Measurements from ENCODE around the gene TLE4. TPM values are rescaled to one million over a fixed set of nuclear protein-coding genes. Genes with fewer than 3 reads are reported as not detected.

Gene TLE4
- polyA plus RNA-seq, 3 donors = 21.0 to 107 (median 21.7) TPM

DNA sequence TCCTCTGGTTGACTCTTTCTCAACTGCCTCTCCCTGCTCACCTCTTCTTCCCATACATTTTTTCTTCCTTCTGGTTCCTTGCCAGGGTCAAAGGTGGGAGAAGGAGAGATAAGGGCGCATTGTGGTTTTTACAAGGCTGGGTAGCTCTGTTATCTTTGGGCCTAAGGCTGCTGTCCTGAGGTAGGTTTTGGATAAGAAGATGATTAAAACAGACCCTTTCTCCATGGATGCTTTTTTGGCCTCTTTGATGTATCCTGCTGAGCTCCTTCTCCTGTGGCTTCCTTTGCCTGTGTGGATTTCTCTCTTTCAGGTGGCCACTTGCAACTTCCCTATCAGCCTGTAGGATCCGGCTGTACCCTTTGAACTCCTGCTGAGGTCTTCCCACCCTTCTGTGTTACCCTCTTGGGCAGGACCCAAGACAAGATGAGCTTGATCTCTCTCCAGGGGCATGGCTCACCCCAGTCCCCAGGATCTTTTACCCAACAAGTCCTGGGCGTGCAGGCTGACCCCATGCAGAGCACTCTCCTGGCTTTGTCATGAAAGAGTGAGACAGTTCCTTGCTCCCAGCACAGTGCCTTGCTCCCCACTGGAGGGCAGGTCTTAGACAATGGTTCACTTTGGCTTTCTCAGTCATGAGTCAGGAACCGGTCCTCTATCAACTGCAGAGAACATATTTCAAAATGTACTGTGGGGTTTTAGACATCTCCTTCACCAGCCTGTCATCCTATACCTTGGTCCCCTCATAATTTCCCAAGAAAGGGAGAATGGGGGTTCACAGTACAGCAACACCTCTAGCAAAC lies 197.9 kb downstream of the TLE4 start:
- no peak overlapping the region for H3K4me2 ChIP-seq (replicated peaks; ENCODE audit: extremely low read depth, low read length, poor library complexity, severe bottlenecking)
- DNase-seq = no peak
- Mint-ChIP-seq H3K4me3 (no peak overlapping the region), H3K27me3 (ENCODE audit: low read depth in 3 of 3) (peaks cover 0 to 2% (median 2%) of the 10 kb centered on the region in 3 donors), H3K9me3 (peaks cover 0 to 13% (median 6%) of the 10 kb centered on the region in 7 donors), H3K27ac (no peak overlapping the region), H3K36me3 (no peaks in the 10 kb centered on the region), H3K4me1 (no peaks in the 10 kb centered on the region)
- no peaks in the 10 kb centered on the region for H3K79me2 ChIP-seq (ENCODE audit: insufficient read depth, low read length)
- H3K27ac ChIP-seq (ENCODE audit: low read depth in 1 of 2, low read length in 2 of 2) = no peak overlapping the region
- 100% methylated on average over 3 of the region's 4 CpGs for WGBS (ENCODE audit: insufficient coverage)
- no peak overlapping the region for H2AFZ ChIP-seq (ENCODE audit: insufficient read depth, low read depth, low read length, poor library complexity, severe bottlenecking)
- no peaks in the 10 kb centered on the region for H3K4me1 ChIP-seq (ENCODE audit: control insufficient read depth in 1 of 2, insufficient read depth in 2 of 2, low read length in 2 of 2)
- H4K20me1 ChIP-seq (ENCODE audit: insufficient read depth, low read length) = no peaks in the 10 kb centered on the region
- intact Hi-C loops (cut with micrococcal nuclease) = no loop called here
- H3K9ac ChIP-seq (ENCODE audit: insufficient read depth, low read length, poor library complexity, severe bottlenecking) = no peak overlapping the region
- no peak overlapping the region for H3K4me3 ChIP-seq (replicated peaks in 1 of 3; ENCODE audit: low read depth in 2 of 3, low read length in 3 of 3)
- TF ChIP-seq, protein P1, sequence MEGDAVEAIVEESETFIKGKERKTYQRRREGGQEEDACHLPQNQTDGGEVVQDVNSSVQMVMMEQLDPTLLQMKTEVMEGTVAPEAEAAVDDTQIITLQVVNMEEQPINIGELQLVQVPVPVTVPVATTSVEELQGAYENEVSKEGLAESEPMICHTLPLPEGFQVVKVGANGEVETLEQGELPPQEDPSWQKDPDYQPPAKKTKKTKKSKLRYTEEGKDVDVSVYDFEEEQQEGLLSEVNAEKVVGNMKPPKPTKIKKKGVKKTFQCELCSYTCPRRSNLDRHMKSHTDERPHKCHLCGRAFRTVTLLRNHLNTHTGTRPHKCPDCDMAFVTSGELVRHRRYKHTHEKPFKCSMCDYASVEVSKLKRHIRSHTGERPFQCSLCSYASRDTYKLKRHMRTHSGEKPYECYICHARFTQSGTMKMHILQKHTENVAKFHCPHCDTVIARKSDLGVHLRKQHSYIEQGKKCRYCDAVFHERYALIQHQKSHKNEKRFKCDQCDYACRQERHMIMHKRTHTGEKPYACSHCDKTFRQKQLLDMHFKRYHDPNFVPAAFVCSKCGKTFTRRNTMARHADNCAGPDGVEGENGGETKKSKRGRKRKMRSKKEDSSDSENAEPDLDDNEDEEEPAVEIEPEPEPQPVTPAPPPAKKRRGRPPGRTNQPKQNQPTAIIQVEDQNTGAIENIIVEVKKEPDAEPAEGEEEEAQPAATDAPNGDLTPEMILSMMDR (IDR thresholded peaks at IDR 0.05) = no peak
- H3K36me3 ChIP-seq (replicated peaks in 1 of 2; ENCODE audit: control insufficient read depth in 1 of 2, insufficient read depth in 2 of 2, low read length in 2 of 2) = no peaks in the 10 kb centered on the region
- no peaks in the 10 kb centered on the region for H3K27me3 ChIP-seq (ENCODE audit: control insufficient read depth in 2 of 2, insufficient read depth in 2 of 2, low read length in 2 of 2)
- H3K9me3 ChIP-seq (replicated peaks in 1 of 2; ENCODE audit: control insufficient read depth in 1 of 2, insufficient read depth in 1 of 2, low read length in 2 of 2) = peaks cover 0 to 3% of the 10 kb centered on the region in 2 donors

DNA sequence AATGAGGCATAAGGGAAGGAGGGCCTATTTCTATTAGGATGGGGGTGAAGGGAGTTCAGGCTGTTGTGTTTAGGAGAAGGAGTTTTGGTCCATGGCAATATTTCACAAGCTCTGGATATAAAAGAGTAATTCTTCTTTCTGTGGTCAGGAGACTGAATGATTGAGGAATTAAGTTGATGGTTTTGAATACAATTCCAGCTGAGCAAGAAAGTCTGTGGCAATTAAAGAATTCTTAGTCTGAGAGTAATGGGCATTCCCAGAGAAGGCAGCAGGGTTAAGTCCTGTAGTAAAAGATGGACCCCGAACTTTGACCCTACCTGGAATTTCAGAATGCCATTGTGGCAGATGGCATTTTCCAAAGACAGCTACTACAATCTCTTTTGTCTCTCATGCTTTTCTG lies 202.6 kb downstream of the TLE4 start:
- H3K27me3 ChIP-seq (ENCODE audit: control insufficient read depth in 2 of 2, insufficient read depth in 2 of 2, low read length in 2 of 2) = no peaks in the 10 kb centered on the region
- H3K9me3 ChIP-seq (replicated peaks in 1 of 2; ENCODE audit: control insufficient read depth in 1 of 2, insufficient read depth in 1 of 2, low read length in 2 of 2) = peaks cover 0 to 3% of the 10 kb centered on the region in 2 donors
- no peaks in the 10 kb centered on the region for H3K4me1 ChIP-seq (ENCODE audit: control insufficient read depth in 1 of 2, insufficient read depth in 2 of 2, low read length in 2 of 2)
- H3K4me3 Mint-ChIP-seq = no peak overlapping the region
- H4K20me1 ChIP-seq (ENCODE audit: insufficient read depth, low read length) = no peaks in the 10 kb centered on the region
- no peak overlapping the region for H3K4me2 ChIP-seq (replicated peaks; ENCODE audit: extremely low read depth, low read length, poor library complexity, severe bottlenecking)
- H3K9me3 Mint-ChIP-seq = peaks cover 2 to 13% (median 5%) of the 10 kb centered on the region in 7 donors
- H2AFZ ChIP-seq (ENCODE audit: insufficient read depth, low read depth, low read length, poor library complexity, severe bottlenecking) = no peak overlapping the region
- H3K27me3 Mint-ChIP-seq (ENCODE audit: low read depth in 3 of 3) = peaks cover 0 to 2% (median 0%) of the 10 kb centered on the region in 3 donors
- no peak overlapping the region for H3K4me3 ChIP-seq (replicated peaks in 1 of 3; ENCODE audit: low read depth in 2 of 3, low read length in 3 of 3)
- no peaks in the 10 kb centered on the region for H3K36me3 ChIP-seq (replicated peaks in 1 of 2; ENCODE audit: control insufficient read depth in 1 of 2, insufficient read depth in 2 of 2, low read length in 2 of 2)
- no peaks in the 10 kb centered on the region for H3K4me1 Mint-ChIP-seq
- H3K27ac Mint-ChIP-seq = no peak overlapping the region
- no peak for DNase-seq
- H3K36me3 Mint-ChIP-seq = no peaks in the 10 kb centered on the region
- H3K27ac ChIP-seq (ENCODE audit: low read depth in 1 of 2, low read length in 2 of 2) = no peak overlapping the region
- no CpG with 5 or more reads among the region's 1 CpG for WGBS (ENCODE audit: insufficient coverage)
- intact Hi-C loops (cut with micrococcal nuclease) = no loop called here
- TF ChIP-seq, protein P1 (IDR thresholded peaks at IDR 0.05) = no peak
- H3K79me2 ChIP-seq (ENCODE audit: insufficient read depth, low read length) = no peaks in the 10 kb centered on the region
- H3K9ac ChIP-seq (ENCODE audit: insufficient read depth, low read length, poor library complexity, severe bottlenecking) = no peak overlapping the region

Measured in CD14-positive monocyte (primary cell).